ENCODE measurements around the gene SCCPDH.

GRCh38 chr1:246779561-246780175 lies 55.5 kb downstream of the SCCPDH start:
- TF ChIP-seq PRDM1 (tag by site-specific recombination; IDR thresholded peaks at IDR 0.05) (no peak), ZNF112 (tag by site-specific recombination; IDR thresholded peaks at IDR 0.05) (no peak), REST (tag by site-specific recombination; IDR thresholded peaks at IDR 0.05) (no peak), ZSCAN5A (tag by site-specific recombination; IDR thresholded peaks at IDR 0.05) (no peak), ZNF747 (tag by site-specific recombination; IDR thresholded peaks at IDR 0.05) (no peak), HIC1 (tag by site-specific recombination; IDR thresholded peaks at IDR 0.05) (no peak), ZBTB7A (tag by site-specific recombination; IDR thresholded peaks at IDR 0.05; ENCODE audit: low read depth) (no peak), ZBTB44 (tag by site-specific recombination; IDR thresholded peaks at IDR 0.05) (no peak), CTCF (tag by site-specific recombination; IDR thresholded peaks at IDR 0.05) (no peak), ZNF660 (tag by site-specific recombination; IDR thresholded peaks at IDR 0.05) (no peak)

All from HEK293 (cell line).